Putamen (tissue), 1 donor: ENCODE data around the gene EBF3.

Source experiments
- DNase-seq: peaks from one replicate; pipeline ENCODE4 v3.0.0-alpha.2; 2016; ENCODE audit warnings: low spot score

The EBF3 gene

GRCh38 chr10:129945064-129945463, 19.0 kb downstream of the EBF3 start:
- DNase-seq = no peak

GRCh38 chr10:129944456-129944855, 19.6 kb downstream of the EBF3 start:
- no peak for DNase-seq

DNA sequence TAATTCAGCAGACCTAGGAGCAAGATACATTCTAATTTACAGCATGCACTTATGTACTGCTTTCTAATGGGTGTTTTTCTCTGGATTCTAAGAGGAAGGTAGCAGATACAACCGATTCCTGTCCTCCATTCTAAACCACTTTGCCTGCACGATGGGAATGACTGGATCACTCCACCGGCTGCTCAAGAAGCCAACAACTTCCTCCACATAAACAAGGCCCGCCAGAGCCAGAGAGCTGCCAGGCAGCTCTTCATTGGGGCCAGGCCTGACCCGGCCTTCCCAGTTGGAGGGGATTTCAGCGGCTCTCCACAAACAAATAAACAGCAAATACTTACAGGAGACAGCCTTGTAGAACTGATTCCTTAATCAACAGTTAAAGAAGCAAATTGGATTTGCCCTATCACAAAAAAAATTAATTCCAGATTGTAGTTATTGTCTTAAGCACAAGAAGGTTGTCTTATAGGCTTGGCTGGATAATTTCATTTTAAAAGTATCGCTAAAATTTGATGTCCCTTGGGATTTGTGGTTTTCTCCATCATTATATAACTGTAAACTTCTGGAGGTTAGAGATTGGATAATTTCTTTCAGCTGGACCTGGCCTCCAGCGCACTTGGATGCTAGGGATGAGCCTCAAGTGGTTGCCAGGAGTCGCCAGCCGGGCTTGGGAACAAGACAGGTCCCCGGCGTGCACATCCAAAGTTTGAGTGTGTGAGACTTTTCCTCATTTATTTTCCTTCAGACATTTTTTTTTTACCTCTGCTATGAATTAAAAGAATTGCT, 20.9 kb downstream of the EBF3 start:
- no peak for DNase-seq

- no peak for DNase-seq
Measured at GRCh38 chr10:129942391-129942790, 21.7 kb downstream of the EBF3 start.

- no peak for DNase-seq
Measured at GRCh38 chr10:129942019-129942277, 22.1 kb downstream of the EBF3 start.

DNA sequence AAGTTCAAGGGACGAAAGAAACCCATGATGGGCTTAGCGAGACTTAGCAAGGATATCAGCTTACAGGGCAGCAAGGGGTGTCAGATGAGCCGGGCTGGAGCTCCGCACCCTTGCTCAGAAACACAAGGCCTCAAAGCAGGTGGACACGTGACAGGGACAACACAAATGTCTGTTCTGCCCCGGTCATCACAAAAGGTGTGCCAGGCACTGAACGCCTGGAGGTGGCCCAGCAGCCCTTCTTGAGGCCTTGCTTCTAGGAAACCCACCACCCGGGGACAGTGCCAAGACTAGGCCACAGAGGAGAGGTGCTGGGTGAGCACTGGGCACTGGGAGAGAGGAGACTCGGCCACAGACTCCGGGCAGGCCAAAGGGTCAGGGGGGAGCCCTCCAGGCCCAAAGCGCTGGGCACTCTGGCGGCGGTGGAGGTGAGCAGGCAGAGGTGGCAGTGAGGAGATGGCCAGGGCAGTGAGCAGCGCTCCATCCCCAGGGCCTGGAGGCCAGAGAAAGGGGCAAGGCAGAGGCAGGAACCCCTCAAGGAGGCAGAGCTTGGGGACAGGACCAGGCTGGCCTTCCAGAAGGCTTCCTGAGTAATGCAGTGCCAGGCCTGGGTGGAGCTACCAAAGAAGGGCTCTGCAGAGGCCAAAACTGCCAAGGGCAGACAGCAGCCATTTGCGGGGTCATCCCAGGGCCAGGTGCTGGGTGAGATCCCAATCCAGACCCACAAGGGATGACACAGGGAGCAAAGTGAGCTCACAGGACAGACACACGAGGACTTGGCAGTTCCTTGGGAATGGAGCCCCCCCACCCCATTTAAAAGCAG, 22.7 kb downstream of the EBF3 start:
- no peak for DNase-seq

GRCh38 chr10:129940617-129941198, 23.4 kb downstream of the EBF3 start:
- DNase-seq = no peak

GRCh38 chr10:129939416-129940275, 24.4 kb downstream of the EBF3 start:
- DNase-seq = no peak

DNA sequence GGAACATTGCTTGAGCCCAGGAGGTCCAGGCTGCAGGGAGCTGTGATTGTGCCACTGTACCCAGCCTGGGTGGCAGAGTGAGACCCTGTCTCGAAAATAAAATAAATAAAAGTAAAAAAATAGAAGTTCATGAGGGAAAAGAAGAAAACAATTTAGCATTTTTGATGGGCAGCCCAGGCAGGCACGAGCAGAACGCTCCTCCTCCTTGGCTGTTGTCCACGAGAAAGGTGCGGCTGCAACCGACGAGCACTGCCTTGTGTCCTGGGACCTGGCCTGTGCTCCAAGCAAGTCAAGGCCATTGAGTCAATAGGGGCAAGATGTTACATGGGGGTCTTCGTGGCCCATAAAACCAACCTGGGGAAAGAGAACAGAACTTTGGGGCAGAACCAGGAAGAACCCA, 25.6 kb downstream of the EBF3 start:
- DNase-seq = no peak

- DNase-seq = no peak
Measured at GRCh38 chr10:129937351-129937751, 26.7 kb downstream of the EBF3 start.

DNA sequence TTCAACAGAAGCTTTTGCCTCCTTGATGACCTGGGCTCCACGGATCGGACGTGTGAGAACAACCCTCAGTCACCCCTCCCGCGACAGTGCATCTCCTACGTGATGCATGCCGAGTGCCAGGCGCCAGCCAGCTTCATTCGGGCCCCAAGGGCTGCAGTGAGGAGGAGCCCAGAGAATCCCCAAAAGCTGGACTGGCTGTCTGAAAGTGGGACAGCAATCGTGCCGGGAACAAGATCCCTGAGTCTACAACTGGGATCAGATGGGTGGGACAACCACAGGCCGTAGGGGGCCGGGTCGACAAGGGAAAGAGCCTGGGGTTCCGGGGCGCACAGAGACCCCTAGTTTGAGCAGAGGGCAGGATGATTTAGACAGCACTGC, 27.2 kb downstream of the EBF3 start:
- DNase-seq = no peak

- no peak for DNase-seq
Measured at GRCh38 chr10:129936266-129936922, 27.7 kb downstream of the EBF3 start.

GRCh38 chr10:129935867-129936152, 28.3 kb downstream of the EBF3 start:
- no peak for DNase-seq

DNA sequence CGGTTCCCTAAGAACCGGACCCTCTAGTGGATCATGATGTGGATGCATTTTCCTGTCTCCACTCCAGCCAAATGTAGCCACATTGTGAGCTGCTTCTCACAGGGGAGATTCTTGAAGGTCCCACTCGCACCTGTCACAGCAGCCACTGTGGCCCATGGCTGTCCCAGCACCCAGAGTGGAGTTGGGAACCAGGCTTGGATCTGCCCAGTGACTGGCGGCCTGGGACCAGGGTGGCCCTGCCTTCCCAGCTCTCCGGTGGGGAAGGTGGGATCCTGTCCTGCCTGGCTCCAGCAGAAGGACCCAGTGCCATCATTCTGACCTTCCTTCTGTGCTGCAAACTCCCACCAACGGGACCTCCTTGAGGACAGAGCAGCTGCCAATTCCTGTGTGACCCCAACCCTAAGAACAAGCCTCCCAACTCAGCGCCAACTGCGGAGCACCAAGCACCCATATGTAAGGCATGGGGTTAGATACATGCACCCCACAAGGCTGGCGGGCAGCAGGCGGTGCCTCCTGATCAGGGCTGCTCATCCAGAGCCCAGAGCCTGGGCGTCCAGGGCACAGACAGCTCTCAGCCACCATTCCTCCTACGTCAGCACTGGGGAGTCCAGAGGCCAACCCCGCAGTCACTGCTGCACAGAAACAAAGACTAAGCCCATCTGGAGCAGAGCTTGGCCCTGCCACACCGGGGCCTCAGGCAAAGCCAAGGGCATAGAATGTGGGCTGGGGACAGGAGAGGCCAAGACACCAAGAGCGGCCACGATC, 28.8 kb downstream of the EBF3 start:
- DNase-seq = no peak

GRCh38 chr10:129934196-129934925, 29.7 kb downstream of the EBF3 start:
- DNase-seq = no peak

DNA sequence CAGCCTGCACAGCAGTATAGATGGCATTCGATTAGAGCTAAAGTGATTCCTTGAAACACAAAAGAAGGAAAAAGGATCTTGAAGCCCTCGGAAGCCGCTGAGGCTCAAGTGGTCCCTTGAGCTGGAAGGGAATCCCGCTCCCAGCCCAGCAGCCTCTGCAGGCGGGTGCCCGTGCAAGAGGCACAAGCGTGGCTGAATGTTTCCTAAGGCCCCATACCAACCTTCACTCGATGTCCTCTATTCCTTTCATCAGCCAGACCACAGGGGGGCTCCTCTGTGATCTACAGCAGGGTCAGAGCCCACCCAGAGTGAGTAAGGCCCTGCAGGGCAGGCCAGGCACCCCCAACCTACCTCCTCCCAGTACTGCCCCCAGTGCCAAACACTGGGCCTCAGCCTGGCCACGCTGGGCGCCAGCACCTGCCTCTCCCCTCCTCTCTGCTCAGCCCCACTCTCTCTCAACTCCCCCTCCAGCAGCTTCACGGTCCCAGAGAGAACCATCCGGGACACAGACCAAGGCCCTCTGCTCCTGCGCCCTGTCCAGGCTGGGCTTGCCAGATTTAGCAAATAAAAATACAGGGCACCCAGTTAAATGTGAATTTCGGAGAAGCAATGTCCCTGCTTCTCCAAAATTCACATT, 30.5 kb downstream of the EBF3 start:
- DNase-seq = no peak

DNA sequence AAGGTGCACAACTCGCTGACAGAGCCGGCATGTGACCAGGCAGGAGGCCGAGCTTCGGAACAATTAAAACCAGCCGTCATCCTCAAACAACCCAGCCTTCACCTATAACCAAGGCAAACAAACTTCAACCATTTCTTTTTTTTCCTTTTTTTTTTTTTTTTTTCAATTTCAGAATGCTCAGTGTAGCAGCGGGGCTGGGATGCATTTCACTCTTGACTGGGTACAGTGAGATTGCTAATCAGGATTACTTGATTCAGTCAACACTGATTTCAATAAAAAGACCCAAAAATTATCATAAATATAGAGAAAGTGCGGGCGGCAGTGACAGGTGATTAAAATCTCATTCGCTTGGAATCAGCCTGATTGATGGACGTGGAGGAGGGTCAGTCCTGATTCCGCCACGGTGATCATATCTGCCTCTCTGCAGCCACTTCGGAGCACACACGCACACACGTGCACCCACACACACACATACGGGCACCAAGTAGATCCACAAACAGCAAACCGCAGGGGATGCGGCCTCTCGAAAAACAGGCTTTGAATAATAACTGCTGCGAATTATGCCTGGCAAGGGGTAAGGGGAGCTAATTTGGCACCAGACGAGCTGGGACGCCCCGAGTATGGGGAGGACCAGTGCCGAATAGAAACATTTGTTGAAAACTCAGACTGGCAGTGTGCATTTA, 31.2 kb downstream of the EBF3 start:
- DNase-seq = no peak

DNA sequence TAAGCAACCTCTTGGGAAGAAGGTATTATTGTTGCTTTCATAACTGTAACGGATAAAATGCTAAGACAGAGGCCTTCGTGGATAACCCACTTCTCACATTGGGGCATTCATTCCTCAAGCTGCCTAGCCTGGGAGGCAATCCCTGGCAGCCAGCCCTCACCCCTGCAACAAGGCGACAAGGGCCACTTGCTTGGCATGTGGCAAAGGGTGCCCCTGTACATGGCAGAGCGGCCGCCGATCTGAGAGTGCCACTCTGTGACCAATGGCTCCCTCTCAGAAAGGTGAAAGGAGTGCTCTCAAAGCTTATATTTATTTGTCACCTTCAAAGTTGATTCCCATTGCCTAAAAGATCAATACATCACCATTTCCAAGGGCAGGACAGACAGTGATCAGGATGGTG, 31.9 kb downstream of the EBF3 start:
- DNase-seq = no peak
